ENCODE measurements around the gene GZMB. TPM values are rescaled to one million over a fixed set of nuclear protein-coding genes. Genes with fewer than 3 reads are reported as not detected.

GZMB gene
- polyA plus RNA-seq, 4 donors, result 0.47 to 1.7 (median 1.6) TPM; not detected in 1

- Histone ChIP-seq H3K4me1 (ENCODE audit: control insufficient read depth in 3 of 3, insufficient read depth in 2 of 3, low read depth in 1 of 3, low read length in 2 of 3) (no peaks in the 10 kb centered on the region), H3K4me3 (ENCODE audit: low read depth in 1 of 3, low read length in 3 of 3) (no peak overlapping the region), H3K27ac (ENCODE audit: low read depth in 1 of 3, low read length in 2 of 3) (peak overlapping the region in 1 of 3 donors; percentile 69), H3K9me3 (ENCODE audit: control insufficient read depth in 2 of 2, insufficient read depth in 1 of 2, low read depth in 1 of 2, low read length in 1 of 2) (no peaks in the 10 kb centered on the region), H3K36me3 (ENCODE audit: control insufficient read depth in 3 of 3, insufficient read depth in 2 of 3, low read depth in 1 of 3, low read length in 3 of 3) (no peaks in the 10 kb centered on the region), H3K27me3 (ENCODE audit: control insufficient read depth in 3 of 3, insufficient read depth in 3 of 3, low read length in 3 of 3) (peaks cover 0 to 13% (median 0%) of the 10 kb centered on the region in 3 donors)
- FAIRE-seq, result no peak
- DNase-seq, result peak in 1 of 2 donors; percentile 60
- WGBS, 3 donors, result 56 to 79% (median 61%) methylated on average over 9 of the region's 9 CpGs
Observed at GRCh38 chr14:24673534-24674203, 39.7 kb upstream of the GZMB start.

DNA sequence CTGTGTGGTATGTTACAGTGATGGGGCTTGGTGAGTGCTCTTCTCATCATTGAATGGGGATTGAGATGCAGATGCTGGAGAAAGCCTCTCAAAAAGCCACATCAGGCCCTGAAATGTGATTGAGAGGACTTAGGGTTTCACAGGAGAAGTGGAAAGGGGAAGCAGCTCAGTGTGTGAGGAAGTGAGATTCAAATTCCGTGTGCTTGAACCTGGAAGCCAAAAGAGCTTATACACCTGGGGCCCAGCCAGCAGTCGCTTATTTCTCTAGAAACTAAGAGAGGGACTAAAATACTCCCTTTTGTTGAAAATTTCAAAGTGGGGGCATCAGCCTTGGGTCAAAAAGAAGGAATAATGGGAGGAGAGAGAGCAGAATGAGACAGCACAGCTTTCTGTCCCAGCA is 39.1 kb upstream of the GZMB start:
- FAIRE-seq (no peak), DNase-seq (no peak)
- H3K4me3 ChIP-seq (ENCODE audit: low read depth in 1 of 3, low read length in 3 of 3), result no peak overlapping the region
- H3K4me1 ChIP-seq (ENCODE audit: control insufficient read depth in 3 of 3, insufficient read depth in 2 of 3, low read depth in 1 of 3, low read length in 2 of 3), result no peaks in the 10 kb centered on the region
- WGBS, 3 donors, result 44 to 61% (median 53%) methylated on average over 2 of the region's 2 CpGs
- H3K27me3 ChIP-seq (ENCODE audit: control insufficient read depth in 3 of 3, insufficient read depth in 3 of 3, low read length in 3 of 3), result peaks cover 0 to 7% (median 0%) of the 10 kb centered on the region in 3 donors
- H3K36me3 ChIP-seq (ENCODE audit: control insufficient read depth in 3 of 3, insufficient read depth in 2 of 3, low read depth in 1 of 3, low read length in 3 of 3), result no peaks in the 10 kb centered on the region
- H3K9me3 ChIP-seq (ENCODE audit: control insufficient read depth in 2 of 2, insufficient read depth in 1 of 2, low read depth in 1 of 2, low read length in 1 of 2), result no peaks in the 10 kb centered on the region
- H3K27ac ChIP-seq (ENCODE audit: low read depth in 1 of 3, low read length in 2 of 3), result peak overlapping the region in 2 of 3 donors; percentile 37 to 82

DNA sequence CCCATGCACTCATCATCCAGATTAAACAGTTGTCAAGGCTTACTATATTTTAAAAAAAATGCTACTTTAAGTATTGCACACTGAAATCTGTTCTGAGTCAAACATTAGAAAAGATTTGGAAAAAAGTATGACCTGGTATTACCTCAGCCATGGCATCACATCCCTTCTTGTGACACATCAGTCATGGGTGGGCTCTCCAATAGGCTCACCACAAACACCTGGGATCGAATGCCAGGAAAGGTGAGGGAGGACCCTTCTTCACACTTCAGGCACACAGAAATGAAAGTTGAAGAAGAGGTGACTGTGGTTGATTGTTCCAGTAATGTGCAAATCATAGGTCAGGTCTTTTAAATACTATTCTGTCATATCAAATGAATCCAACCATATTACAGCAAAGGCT is 36.6 kb upstream of the GZMB start:
- Histone ChIP-seq H3K4me3 (ENCODE audit: low read depth in 1 of 3, low read length in 3 of 3) (no peak overlapping the region), H3K9me3 (ENCODE audit: control insufficient read depth in 2 of 2, insufficient read depth in 1 of 2, low read depth in 1 of 2, low read length in 1 of 2) (no peaks in the 10 kb centered on the region), H3K27me3 (ENCODE audit: control insufficient read depth in 3 of 3, insufficient read depth in 3 of 3, low read length in 3 of 3) (peaks cover 0 to 5% (median 0%) of the 10 kb centered on the region in 3 donors), H3K4me1 (ENCODE audit: control insufficient read depth in 3 of 3, insufficient read depth in 2 of 3, low read depth in 1 of 3, low read length in 2 of 3) (no peaks in the 10 kb centered on the region), H3K27ac (ENCODE audit: low read depth in 1 of 3, low read length in 2 of 3) (no peak overlapping the region), H3K36me3 (ENCODE audit: control insufficient read depth in 3 of 3, insufficient read depth in 2 of 3, low read depth in 1 of 3, low read length in 3 of 3) (no peaks in the 10 kb centered on the region)
- no peak for FAIRE-seq
- no peak for DNase-seq
- WGBS, 3 donors, result 50 to 83% (median 77%) methylated on average over 1 of the region's 1 CpG

DNA sequence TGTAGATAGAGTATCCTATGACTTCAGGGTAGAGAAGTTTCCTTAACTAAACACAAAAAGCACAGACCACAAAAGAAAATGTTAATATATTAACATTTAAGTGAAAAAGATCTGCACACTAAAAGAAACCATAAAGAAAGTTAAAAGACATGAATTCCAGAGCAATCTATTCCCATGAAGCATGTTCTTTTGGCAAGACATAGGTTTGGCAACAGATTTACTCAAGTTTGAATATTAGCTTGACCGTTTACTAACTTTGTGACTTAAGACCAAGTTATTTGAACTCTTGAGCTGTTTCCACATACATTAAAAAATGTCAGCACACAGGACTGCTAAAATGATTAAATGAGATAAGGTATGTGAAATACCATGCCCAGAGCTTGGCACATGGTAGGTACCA is 35.7 kb upstream of the GZMB start:
- H3K4me3 ChIP-seq (ENCODE audit: low read depth in 1 of 3, low read length in 3 of 3), result no peak overlapping the region
- peaks cover 0 to 3% (median 0%) of the 10 kb centered on the region in 3 donors for H3K4me1 ChIP-seq (ENCODE audit: control insufficient read depth in 3 of 3, insufficient read depth in 2 of 3, low read depth in 1 of 3, low read length in 2 of 3)
- H3K27ac ChIP-seq (ENCODE audit: low read depth in 1 of 3, low read length in 2 of 3), result no peak overlapping the region
- no peaks in the 10 kb centered on the region for H3K9me3 ChIP-seq (ENCODE audit: control insufficient read depth in 2 of 2, insufficient read depth in 1 of 2, low read depth in 1 of 2, low read length in 1 of 2)
- WGBS, 3 donors, result 60 to 74% (median 68%) methylated on average over 1 of the region's 1 CpG
- peaks cover 0 to 5% (median 0%) of the 10 kb centered on the region in 3 donors for H3K27me3 ChIP-seq (ENCODE audit: control insufficient read depth in 3 of 3, insufficient read depth in 3 of 3, low read length in 3 of 3)
- H3K36me3 ChIP-seq (ENCODE audit: control insufficient read depth in 3 of 3, insufficient read depth in 2 of 3, low read depth in 1 of 3, low read length in 3 of 3), result no peaks in the 10 kb centered on the region
- DNase-seq (no peak), FAIRE-seq (no peak)

GRCh38 chr14:24665440-24665991 is 31.5 kb upstream of the GZMB start:
- Histone ChIP-seq H3K27ac (ENCODE audit: low read depth in 1 of 3, low read length in 2 of 3) (no peak overlapping the region), H3K4me1 (ENCODE audit: control insufficient read depth in 3 of 3, insufficient read depth in 2 of 3, low read depth in 1 of 3, low read length in 2 of 3) (peaks cover 0 to 3% (median 0%) of the 10 kb centered on the region in 3 donors), H3K27me3 (ENCODE audit: control insufficient read depth in 3 of 3, insufficient read depth in 3 of 3, low read length in 3 of 3) (peaks cover 0 to 4% (median 0%) of the 10 kb centered on the region in 3 donors), H3K4me3 (ENCODE audit: low read depth in 1 of 3, low read length in 3 of 3) (no peak overlapping the region), H3K9me3 (ENCODE audit: control insufficient read depth in 2 of 2, insufficient read depth in 1 of 2, low read depth in 1 of 2, low read length in 1 of 2) (no peaks in the 10 kb centered on the region), H3K36me3 (ENCODE audit: control insufficient read depth in 3 of 3, insufficient read depth in 2 of 3, low read depth in 1 of 3, low read length in 3 of 3) (no peaks in the 10 kb centered on the region)
- 27 to 39% (median 37%) methylated on average over 4 of the region's 4 CpGs for WGBS, 3 donors
- FAIRE-seq, result no peak
- DNase-seq, result peak in 1 of 2 donors; percentile 25

GRCh38 chr14:24664366-24664765 is 30.4 kb upstream of the GZMB start:
- no peak overlapping the region for H3K27ac ChIP-seq (ENCODE audit: low read depth in 1 of 3, low read length in 2 of 3)
- WGBS, 3 donors, result 91 to 99% (median 92%) methylated on average over 4 of the region's 4 CpGs
- FAIRE-seq (no peak), DNase-seq (no peak)
- no peaks in the 10 kb centered on the region for H3K36me3 ChIP-seq (ENCODE audit: control insufficient read depth in 3 of 3, insufficient read depth in 2 of 3, low read depth in 1 of 3, low read length in 3 of 3)
- H3K4me3 ChIP-seq (ENCODE audit: low read depth in 1 of 3, low read length in 3 of 3), result no peak overlapping the region
- H3K9me3 ChIP-seq (ENCODE audit: control insufficient read depth in 2 of 2, insufficient read depth in 1 of 2, low read depth in 1 of 2, low read length in 1 of 2), result no peaks in the 10 kb centered on the region
- H3K4me1 ChIP-seq (ENCODE audit: control insufficient read depth in 3 of 3, insufficient read depth in 2 of 3, low read depth in 1 of 3, low read length in 2 of 3), result peaks cover 0 to 3% (median 0%) of the 10 kb centered on the region in 3 donors
- H3K27me3 ChIP-seq (ENCODE audit: control insufficient read depth in 3 of 3, insufficient read depth in 3 of 3, low read length in 3 of 3), result peaks cover 0 to 4% (median 0%) of the 10 kb centered on the region in 3 donors

DNA sequence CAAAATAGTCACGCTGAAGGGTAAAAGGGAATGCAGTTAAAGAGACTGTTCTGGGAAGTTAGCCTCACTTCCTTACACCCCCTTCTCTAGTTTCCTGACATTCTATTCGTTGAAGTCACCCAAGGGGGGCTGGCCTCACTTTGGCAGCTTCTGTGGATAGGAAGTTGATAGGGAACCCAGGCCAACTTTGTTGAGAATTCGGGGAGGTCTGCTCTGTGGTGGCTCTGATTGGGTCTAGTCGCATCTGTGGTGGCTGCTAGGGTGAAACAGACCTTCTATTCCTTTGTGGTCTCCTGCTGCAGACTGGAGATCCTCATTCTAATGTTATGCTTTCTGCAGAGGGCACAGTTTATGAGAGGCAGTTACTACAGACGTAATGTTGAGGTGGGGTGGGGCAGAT is 28.8 kb upstream of the GZMB start:
- no peak for FAIRE-seq
- 47 to 64% (median 48%) methylated on average over 5 of the region's 5 CpGs for whole genome bisulfite sequencing, 3 donors
- no peaks in the 10 kb centered on the region for H3K9me3 ChIP-seq (ENCODE audit: control insufficient read depth in 2 of 2, insufficient read depth in 1 of 2, low read depth in 1 of 2, low read length in 1 of 2)
- no peaks in the 10 kb centered on the region for H3K36me3 ChIP-seq (ENCODE audit: control insufficient read depth in 3 of 3, insufficient read depth in 2 of 3, low read depth in 1 of 3, low read length in 3 of 3)
- H3K27me3 ChIP-seq (ENCODE audit: control insufficient read depth in 3 of 3, insufficient read depth in 3 of 3, low read length in 3 of 3), result peaks cover 0 to 4% (median 0%) of the 10 kb centered on the region in 3 donors
- H3K4me1 ChIP-seq (ENCODE audit: control insufficient read depth in 3 of 3, insufficient read depth in 2 of 3, low read depth in 1 of 3, low read length in 2 of 3), result peaks cover 0 to 3% (median 0%) of the 10 kb centered on the region in 3 donors
- no peak for DNase-seq
- no peak overlapping the region for H3K27ac ChIP-seq (ENCODE audit: low read depth in 1 of 3, low read length in 2 of 3)
- H3K4me3 ChIP-seq (ENCODE audit: low read depth in 1 of 3, low read length in 3 of 3), result no peak overlapping the region

- Histone ChIP-seq H3K4me3 (ENCODE audit: low read depth in 1 of 3, low read length in 3 of 3) (no peak overlapping the region), H3K4me1 (ENCODE audit: control insufficient read depth in 3 of 3, insufficient read depth in 2 of 3, low read depth in 1 of 3, low read length in 2 of 3) (peaks cover 0 to under 1% (median 0%) of the 10 kb centered on the region in 3 donors), H3K36me3 (ENCODE audit: control insufficient read depth in 3 of 3, insufficient read depth in 2 of 3, low read depth in 1 of 3, low read length in 3 of 3) (no peaks in the 10 kb centered on the region), H3K27me3 (ENCODE audit: control insufficient read depth in 3 of 3, insufficient read depth in 3 of 3, low read length in 3 of 3) (peaks cover 0 to 4% (median 0%) of the 10 kb centered on the region in 3 donors), H3K9me3 (ENCODE audit: control insufficient read depth in 2 of 2, insufficient read depth in 1 of 2, low read depth in 1 of 2, low read length in 1 of 2) (no peaks in the 10 kb centered on the region), H3K27ac (ENCODE audit: low read depth in 1 of 3, low read length in 2 of 3) (no peak overlapping the region)
- DNase-seq (no peak), FAIRE-seq (no peak)
- 56 to 71% (median 57%) methylated on average over 9 of the region's 9 CpGs for WGBS, 3 donors
Observed at GRCh38 chr14:24659916-24660570, 26.1 kb upstream of the GZMB start.

Measured in small intestine (tissue), 7 donors.